Activated T-helper 17 cell treated with anti-CD3 and anti-CD28 coated beads, Interleukin-2, amount 50 U/mL, for 72 hours (primary cell): ENCODE results near the gene UBE2N. TPM values are rescaled to one million over a fixed set of nuclear protein-coding genes. Genes with fewer than 3 reads are reported as not detected.
A peak's percentile ranks its signal among the peaks of the same experiment; 100 is the strongest.

Experiments
- ATAC-seq: fragments of 150-1000 bp; cut with Tn5 transposase; replicated peaks from 2 replicates; pipeline ENCODE4 v1.10.0; 2021; ENCODE audit warnings: mild to moderate bottlenecking, moderate library complexity
- H3K27ac Mint-ChIP-seq: one replicate; pipeline ENCODE4 v1.8.0; 2022; ENCODE audit warnings: mixed read lengths
- H3K27me3 Mint-ChIP-seq: one replicate; pipeline ENCODE4 v1.8.0; 2022; ENCODE audit warnings: mixed read lengths
- H3K36me3 Mint-ChIP-seq: one replicate; pipeline ENCODE4 v1.8.0; 2022; ENCODE audit warnings: low read depth, mild to moderate bottlenecking, mixed read lengths
- H3K4me1 Mint-ChIP-seq: one replicate; pipeline ENCODE4 v1.8.0; 2022; ENCODE audit warnings: mixed read lengths
- H3K4me3 Mint-ChIP-seq: one replicate; pipeline ENCODE4 v1.8.0; 2022; ENCODE audit warnings: mild to moderate bottlenecking, mixed read lengths
- H3K9me3 Mint-ChIP-seq: one replicate; pipeline ENCODE4 v1.8.0; 2022; ENCODE audit warnings: mixed read lengths
- total RNA-seq, 2 donors: library from RNA; stranded (reverse); gene quantifications; one replicate each; pipeline ENCODE4 v1.2.3, GENCODE V29; 2022

Gene UBE2N
- total RNA-seq, 2 donors from 2014 or later = 128 to 252 TPM

DNA sequence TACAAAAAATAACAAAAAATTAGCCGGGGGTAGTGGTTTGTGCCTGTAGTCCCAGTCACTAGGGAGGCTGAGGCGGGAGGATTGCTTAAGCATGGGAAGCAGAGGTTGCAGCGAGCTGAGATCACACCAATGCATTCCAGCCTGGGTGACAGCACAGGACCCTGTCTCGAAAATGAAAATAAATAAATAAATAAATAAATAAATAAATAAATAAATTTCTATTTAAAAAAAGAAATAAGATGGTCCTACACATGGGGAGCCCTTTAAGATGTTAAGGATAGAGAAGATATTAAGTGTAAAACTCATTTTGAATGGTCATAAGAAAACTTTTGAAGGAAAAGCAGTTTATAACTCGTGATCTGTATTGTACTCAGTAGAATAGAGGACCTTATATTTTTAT is 17.4 kb upstream of the UBE2N start:
- H3K9me3 Mint-ChIP-seq = no peaks in the 10 kb centered on the region
- no peak overlapping the region for H3K4me3 Mint-ChIP-seq
- ATAC-seq = no peak
- peaks cover 3% of the 10 kb centered on the region for H3K27me3 Mint-ChIP-seq
- H3K4me1 Mint-ChIP-seq = no peaks in the 10 kb centered on the region
- no peaks in the 10 kb centered on the region for H3K36me3 Mint-ChIP-seq
- H3K27ac Mint-ChIP-seq = no peak overlapping the region

DNA sequence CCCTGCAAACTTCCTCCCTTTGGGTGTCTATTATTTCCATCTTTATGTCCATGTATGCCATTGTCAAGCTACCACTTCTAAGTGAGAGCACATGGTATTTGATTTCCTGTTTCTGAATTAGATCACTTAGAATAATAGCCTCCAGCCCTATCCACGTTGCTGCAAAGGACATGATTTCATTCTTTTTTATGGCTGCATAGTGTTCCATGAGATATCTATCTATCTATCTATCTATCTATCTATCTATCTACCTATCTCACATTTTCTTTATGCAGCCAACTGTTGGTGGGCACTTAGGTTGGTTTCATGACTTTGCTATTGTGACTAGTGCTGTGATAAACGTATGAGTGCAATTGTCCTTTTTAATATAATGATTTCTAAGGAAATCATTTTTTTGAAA is 14.3 kb upstream of the UBE2N start:
- ATAC-seq = no peak
- no peaks in the 10 kb centered on the region for H3K36me3 Mint-ChIP-seq

DNA sequence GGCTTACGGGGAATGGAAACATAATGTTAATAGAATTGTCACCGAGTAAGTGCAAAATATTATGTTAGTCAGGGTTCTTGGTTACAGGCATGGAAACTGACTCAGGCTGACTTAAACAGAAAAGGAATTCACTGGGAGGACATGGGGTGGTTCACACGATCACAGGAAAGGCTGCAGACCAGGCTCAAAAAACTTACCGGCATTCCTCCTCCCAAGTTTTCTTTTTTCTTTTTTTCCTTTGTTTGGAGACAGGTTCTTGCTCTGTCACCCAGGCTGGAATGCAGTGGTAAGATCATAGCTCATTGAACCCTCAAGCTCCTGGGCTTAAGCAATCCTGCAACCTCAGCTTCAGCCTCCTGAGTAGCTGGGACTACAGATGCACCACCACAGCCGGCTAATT is 11.9 kb upstream of the UBE2N start:
- Mint-ChIP-seq H3K27ac (no peak overlapping the region), H3K27me3 (no peaks in the 10 kb centered on the region), H3K9me3 (no peaks in the 10 kb centered on the region), H3K4me3 (no peak overlapping the region), H3K36me3 (no peaks in the 10 kb centered on the region), H3K4me1 (peaks cover 7% of the 10 kb centered on the region)
- ATAC-seq = no peak

More for the DNA sequence above, 14.3 kb upstream of the UBE2N start:
- peaks cover 2% of the 10 kb centered on the region for H3K27me3 Mint-ChIP-seq
- no peak overlapping the region for H3K4me3 Mint-ChIP-seq
- no peaks in the 10 kb centered on the region for H3K9me3 Mint-ChIP-seq
- H3K27ac Mint-ChIP-seq = no peak overlapping the region
- H3K4me1 Mint-ChIP-seq = no peaks in the 10 kb centered on the region

DNA sequence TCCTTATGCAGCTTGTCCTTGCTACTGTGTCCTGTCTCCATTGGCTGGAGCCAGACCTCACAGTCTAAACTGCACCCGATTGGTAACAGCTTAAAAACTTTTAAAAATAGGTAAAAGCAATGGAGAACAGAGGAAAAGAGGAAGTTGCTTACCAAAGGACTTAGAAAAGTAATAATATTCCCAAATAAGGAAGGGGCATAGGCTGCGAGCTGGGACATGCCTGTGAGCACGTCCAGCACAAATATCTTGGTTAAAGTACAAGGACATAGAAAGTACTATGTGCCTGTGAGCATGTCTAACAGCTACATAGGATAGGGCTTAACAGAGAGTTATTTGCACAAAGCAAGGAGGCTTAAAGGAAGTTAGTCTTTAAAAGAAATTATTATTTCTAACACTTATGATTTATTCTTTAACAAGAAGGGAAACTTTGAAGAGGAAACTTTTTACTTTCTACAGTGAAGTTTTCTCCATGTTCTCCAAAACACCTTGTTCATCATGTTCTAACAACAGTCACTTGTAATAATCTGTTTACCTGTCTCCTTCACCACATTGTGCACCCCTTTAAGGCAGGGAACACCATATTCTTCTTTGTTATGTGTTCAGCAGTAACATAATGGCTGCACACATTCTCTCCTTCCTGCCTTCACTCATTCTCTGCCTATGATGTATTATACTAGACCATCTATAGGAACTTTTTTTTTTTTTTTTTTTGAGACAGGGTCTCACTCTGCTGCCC is 9.8 kb upstream of the UBE2N start:
- no peaks in the 10 kb centered on the region for H3K9me3 Mint-ChIP-seq
- H3K27me3 Mint-ChIP-seq = no peaks in the 10 kb centered on the region
- H3K4me3 Mint-ChIP-seq = no peak overlapping the region
- H3K36me3 Mint-ChIP-seq = no peaks in the 10 kb centered on the region
- H3K27ac Mint-ChIP-seq = no peak overlapping the region
- H3K4me1 Mint-ChIP-seq = peaks cover 18% of the 10 kb centered on the region
- no peak for ATAC-seq

DNA sequence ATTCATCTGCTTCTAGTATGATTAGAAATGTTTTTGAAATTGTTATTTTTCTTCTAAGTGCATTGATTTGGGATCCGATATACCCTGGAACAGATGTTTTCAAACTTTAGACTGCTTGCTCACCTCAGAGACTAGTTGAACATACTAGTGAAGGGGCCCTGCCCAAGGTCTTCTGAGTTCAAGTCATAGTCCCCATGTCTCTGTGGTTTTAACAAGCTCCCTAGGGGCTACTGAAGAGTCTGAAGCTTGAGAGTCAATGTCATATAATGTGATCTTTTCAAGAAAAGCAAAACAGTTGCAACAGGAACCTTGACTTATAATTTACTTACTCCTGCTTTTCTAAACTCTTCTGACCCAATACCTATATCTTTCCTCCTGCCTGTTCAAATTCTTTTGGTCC is 7.5 kb upstream of the UBE2N start:
- Mint-ChIP-seq H3K4me1 (peaks cover 18% of the 10 kb centered on the region), H3K9me3 (no peaks in the 10 kb centered on the region), H3K36me3 (no peaks in the 10 kb centered on the region), H3K4me3 (no peak overlapping the region), H3K27me3 (no peaks in the 10 kb centered on the region), H3K27ac (no peak overlapping the region)
- ATAC-seq = no peak

DNA sequence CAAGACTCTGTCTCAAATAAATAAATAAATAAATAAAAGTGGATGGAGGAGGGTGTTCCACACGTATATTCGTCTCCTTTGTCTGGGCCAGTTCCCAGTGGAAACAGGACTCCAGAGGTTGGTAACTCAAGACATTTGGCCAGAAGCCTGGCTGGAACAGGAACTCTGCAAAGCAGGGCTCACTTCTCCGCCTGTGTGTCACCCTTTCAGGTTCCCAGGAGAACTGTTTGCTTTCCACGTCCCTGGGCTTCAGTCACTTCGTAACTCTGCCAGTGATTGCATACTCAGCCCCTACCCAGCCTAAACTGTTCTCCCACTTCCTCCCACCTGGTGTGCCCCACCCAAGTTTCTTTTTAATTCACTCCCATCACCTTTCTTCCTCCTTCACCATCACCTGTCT is 7.0 kb upstream of the UBE2N start:
- ATAC-seq = no peak
- Mint-ChIP-seq H3K27ac (no peak overlapping the region), H3K9me3 (no peaks in the 10 kb centered on the region), H3K4me3 (no peak overlapping the region), H3K36me3 (no peaks in the 10 kb centered on the region), H3K27me3 (no peaks in the 10 kb centered on the region), H3K4me1 (peaks cover 18% of the 10 kb centered on the region)

DNA sequence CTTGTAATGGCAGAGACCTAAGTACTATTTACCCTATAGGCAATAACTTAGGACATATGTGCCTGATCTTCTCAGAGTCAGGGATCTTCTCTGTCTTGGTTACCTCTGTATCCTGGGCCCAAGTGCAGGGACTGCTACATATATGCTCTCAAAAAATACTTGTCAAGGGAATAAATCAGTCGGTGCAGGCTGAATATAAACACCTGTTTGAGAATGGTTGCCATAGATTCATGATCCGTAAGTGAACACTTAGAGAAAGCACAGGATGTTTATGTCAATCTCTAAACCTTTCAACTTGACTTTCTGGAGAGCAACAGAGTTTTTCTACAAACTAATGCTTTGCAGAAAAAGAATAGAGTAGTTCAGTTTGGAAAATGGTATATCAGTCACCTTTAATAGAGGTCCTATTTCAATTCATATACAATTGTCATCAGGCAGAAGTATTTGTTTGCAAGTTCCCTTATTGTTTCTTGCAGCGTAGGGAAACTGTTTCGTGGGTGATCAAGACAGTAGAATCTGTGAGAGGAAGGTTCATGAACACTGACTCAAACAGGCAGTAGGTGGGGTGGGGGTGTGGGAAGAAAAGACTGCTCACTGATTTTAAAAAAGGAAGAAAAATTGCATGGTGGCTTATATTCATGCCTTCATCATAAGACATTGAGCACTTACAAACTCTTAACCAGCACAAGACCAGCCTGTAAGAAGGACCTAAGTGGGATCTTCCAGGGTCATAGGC is 6.0 kb upstream of the UBE2N start:
- Mint-ChIP-seq H3K27me3 (no peaks in the 10 kb centered on the region), H3K4me1 (peaks cover 21% of the 10 kb centered on the region), H3K27ac (peak overlapping the region; percentile 69), H3K4me3 (peak overlapping the region; percentile 43), H3K36me3 (no peaks in the 10 kb centered on the region), H3K9me3 (no peaks in the 10 kb centered on the region)
- ATAC-seq = peak; percentile 81

DNA sequence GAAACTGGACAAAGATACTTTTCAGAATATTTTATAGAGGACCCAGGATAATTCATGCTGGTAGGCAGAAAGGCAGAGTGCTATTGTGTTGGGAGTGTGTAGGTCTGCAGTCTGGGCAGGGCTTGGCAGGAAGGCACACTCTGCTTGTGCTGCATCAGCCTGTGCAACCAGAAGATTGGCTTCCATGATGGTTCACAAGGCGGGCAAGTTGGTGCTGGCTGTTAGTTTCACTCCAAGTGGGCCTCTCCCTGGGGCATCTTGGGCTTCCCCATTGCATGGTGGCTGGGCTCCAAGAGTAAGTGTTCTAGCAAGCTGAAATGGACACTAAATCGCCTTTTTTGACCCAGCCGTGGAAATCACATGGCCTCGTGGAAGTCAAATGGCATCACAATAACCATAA is 1.8 kb upstream of the UBE2N start:
- Mint-ChIP-seq H3K4me1 (peaks cover 34% of the 10 kb centered on the region), H3K4me3 (no peak overlapping the region), H3K27ac (no peak overlapping the region), H3K9me3 (no peaks in the 10 kb centered on the region), H3K36me3 (peaks cover 21% of the 10 kb centered on the region), H3K27me3 (no peaks in the 10 kb centered on the region)
- no peak for ATAC-seq

DNA sequence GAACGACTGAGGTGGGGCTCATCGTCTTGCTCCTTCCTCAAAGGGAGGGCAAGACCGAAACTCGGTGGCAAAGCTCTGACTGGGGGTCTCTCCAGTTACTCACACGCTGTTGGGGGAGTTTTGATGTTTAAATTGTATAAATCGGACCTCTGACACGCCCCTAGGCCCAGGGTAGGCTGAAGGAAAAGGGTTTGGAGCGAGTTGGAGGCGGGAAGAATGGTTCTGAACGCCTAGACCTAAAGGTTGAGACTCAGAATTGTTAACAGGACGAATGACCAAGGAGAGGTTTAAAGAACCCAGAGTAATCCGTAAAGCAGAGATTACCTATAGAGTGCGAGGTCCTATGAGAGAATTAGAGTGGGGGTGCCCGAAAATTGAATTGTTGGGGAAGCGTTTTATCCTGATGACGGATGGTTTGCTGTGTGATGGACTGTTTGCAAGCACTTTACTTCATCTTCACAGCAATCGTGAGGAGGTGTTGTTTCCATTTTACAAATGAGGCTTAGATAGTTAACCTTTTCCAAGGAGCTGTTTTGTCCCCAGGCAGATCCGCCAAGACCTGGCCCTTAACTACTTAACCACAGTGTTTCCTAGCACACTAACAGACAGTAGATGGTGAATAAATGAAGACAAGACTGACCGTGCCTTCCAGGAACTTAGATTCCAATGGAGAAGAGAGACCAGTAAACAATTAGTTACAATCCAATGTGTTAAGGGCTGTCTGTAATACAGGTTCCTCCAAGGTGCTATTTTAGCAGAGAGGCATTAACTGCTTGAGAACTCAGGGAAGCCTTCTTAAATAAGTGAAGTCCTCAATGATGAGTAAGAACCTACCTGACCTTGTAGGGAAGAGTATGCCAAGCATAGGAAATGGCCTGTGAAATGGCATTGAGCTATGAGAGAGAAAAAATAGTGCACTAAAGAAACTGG is 929 bp upstream of the UBE2N start:
- Mint-ChIP-seq H3K27ac (peak overlapping the region; percentile 97), H3K4me1 (peaks cover 38% of the 10 kb centered on the region), H3K27me3 (no peaks in the 10 kb centered on the region), H3K36me3 (peaks cover 25% of the 10 kb centered on the region), H3K9me3 (no peaks in the 10 kb centered on the region), H3K4me3 (peak overlapping the region; percentile 97)
- ATAC-seq = no peak

DNA sequence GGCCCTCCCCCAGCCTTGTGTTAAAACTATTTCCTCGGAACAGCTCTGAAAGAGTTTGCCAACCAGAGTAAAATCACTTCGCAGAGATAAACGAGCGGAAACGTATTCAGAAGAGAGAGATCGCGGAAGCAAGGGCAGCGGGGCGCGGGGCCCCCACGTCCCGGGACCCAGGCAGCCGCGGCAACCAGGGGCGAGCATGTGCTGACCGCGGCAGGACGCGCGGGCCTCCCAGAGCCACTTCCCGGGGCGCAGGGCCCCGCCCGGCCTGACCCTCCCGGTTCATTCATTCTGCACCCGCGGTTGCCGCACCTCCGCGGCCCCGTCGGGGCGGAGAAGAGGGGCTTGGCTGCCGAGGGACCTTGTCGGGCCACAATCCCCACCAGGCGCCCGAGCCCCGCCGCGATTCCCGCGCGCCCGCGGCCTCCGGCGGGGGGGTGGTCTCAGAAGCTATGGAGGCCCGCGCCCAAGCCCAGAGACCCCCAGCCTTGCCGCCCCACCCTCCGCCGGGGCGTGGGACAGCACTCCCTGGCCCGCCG is 598 bp downstream of the UBE2N start:
- Mint-ChIP-seq H3K27ac (peak overlapping the region; percentile 96), H3K36me3 (peaks cover 31% of the 10 kb centered on the region), H3K4me1 (peaks cover 47% of the 10 kb centered on the region), H3K27me3 (no peaks in the 10 kb centered on the region), H3K4me3 (peak overlapping the region; percentile 97), H3K9me3 (no peaks in the 10 kb centered on the region)
- peak; percentile 5 for ATAC-seq

DNA sequence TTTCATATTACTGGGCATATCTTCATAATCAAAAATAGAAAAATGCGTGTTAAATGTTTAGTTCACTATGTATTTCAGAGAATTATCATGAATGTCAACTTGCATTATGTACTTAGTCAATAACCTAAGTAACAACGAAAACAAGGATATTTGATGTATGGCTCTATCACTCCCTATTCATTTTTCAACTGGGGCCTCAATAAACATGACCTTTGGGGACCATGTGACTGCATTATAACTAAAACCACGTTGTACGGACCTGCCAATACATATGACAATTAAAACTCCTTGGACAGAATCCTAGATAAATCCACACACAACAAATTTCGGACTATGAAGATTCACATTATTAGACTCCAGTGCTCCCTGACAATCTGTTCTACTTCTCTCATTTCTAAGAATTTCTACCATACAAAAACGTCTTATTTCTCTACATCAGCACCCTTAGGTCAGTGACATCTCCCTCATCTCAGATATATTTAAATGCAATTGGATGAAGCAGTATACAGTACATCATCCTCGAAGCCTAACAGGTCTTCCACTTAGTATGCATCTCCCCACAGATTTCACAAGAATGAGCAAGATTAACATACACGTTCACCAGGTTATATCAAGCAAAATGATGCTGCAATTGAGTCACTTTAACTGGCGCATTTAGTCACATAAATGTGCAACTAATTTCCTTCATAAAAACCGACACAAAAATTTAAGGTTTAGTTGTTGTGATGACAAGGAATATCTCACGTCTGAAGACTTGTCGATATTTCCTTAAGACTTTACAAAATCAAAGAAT is 1.5 kb downstream of the UBE2N start:
- Mint-ChIP-seq H3K9me3 (no peaks in the 10 kb centered on the region), H3K4me1 (peaks cover 49% of the 10 kb centered on the region), H3K4me3 (peak overlapping the region; percentile 90), H3K27ac (peak overlapping the region; percentile 96), H3K27me3 (no peaks in the 10 kb centered on the region), H3K36me3 (peaks cover 33% of the 10 kb centered on the region)
- no peak for ATAC-seq

DNA sequence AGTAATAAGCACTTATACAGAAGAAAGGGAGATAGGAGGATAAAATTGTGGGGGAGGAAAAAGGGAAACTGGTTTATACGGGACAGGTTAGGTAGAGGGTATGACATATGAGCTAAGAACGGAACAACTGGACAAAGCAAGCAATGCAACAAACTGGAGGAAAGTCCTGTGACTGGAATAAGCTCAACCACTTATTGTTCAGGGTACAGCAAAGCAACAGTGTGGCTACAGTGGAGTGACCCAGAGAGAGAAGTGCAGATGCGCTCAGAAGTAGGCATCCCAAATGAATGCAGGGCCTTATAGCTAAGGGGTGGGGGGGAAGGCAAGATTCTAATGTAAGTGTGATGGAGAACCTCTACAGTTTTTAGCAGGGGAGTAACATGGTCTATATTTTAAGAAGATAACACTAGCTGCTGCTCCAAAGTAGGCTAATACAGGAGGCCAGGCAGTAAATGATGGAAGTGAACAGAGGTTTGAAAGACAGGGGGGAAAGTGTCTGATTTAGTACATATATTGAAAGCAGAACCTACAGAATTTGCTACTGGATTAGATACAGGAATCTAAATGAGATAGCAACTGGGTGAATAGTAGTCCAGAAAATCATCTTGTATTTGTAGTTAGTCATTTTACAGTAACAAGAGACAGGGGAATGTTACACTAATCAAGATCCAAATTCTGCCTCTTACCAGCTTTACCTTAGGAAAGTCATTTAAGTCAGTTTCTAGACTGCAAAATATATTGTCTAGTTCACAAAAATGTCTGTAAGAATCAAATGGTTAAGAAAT is 3.3 kb downstream of the UBE2N start:
- Mint-ChIP-seq H3K27ac (peak overlapping the region; percentile 72), H3K4me1 (peaks cover 49% of the 10 kb centered on the region), H3K9me3 (no peaks in the 10 kb centered on the region), H3K36me3 (peaks cover 33% of the 10 kb centered on the region), H3K4me3 (peak overlapping the region; percentile 90), H3K27me3 (no peaks in the 10 kb centered on the region)
- no peak for ATAC-seq

DNA sequence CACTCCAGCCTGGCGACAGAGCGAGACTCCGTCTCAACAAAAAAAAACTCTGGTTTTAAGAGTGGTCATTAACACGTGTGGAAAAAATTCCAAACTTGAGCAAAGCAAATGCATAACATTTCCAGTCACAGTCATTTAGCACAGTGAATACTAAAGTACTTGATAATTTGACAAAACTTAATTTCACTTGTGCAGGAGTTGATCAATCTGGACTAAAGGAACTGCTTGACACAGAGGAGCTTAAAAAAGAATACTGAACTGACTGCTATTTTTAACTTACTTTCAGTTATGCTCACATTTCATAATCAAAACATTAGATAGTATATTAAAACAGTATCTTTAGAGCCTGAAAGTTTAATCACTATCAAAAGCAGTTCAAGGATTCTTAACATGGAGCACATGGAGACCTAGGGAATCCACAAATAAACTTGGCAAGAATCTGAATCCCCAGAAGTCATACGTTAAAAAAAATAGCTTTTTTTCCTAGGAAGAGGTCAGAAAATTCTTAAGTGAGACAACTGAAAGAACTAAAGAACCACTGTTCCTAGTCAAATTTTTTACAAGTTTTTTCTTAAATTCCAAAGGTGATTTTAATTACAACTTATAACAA is 7.4 kb downstream of the UBE2N start:
- no peak for ATAC-seq
- no peaks in the 10 kb centered on the region for H3K9me3 Mint-ChIP-seq
- H3K4me1 Mint-ChIP-seq = peaks cover 38% of the 10 kb centered on the region
- no peaks in the 10 kb centered on the region for H3K27me3 Mint-ChIP-seq
- H3K27ac Mint-ChIP-seq = no peak overlapping the region
- H3K4me3 Mint-ChIP-seq = peak overlapping the region; percentile 41
- peaks cover 27% of the 10 kb centered on the region for H3K36me3 Mint-ChIP-seq
